OCI-LY1 (cell line): Measurements from ENCODE around the gene TMEM40.

Source experiments
- EZH2 ChIP-seq: fragments of 200-600 bp; sonication (generic), shearing (Covaris generic); IDR thresholded peaks from 2 replicates; pipeline ENCODE4 v1.8.0; 2017; ENCODE audit warnings: borderline replicate concordance, mixed run types, mild to moderate bottlenecking, antibody characterized with exemption, low read length, moderate library complexity, mixed read lengths
- TF ChIP-seq, protein P1 (sequence below): fragments of 200-600 bp; sonication (generic), shearing (Covaris generic); IDR thresholded peaks from 2 replicates; pipeline ENCODE4 v1.5.1; 2017; ENCODE audit warnings: mild to moderate bottlenecking, antibody characterized with exemption, low read length, moderate library complexity, mixed read lengths

GRCh38 chr3:12807601-12808359 is 48.7 kb upstream of the TMEM40 start:
- TF ChIP-seq, protein P1, sequence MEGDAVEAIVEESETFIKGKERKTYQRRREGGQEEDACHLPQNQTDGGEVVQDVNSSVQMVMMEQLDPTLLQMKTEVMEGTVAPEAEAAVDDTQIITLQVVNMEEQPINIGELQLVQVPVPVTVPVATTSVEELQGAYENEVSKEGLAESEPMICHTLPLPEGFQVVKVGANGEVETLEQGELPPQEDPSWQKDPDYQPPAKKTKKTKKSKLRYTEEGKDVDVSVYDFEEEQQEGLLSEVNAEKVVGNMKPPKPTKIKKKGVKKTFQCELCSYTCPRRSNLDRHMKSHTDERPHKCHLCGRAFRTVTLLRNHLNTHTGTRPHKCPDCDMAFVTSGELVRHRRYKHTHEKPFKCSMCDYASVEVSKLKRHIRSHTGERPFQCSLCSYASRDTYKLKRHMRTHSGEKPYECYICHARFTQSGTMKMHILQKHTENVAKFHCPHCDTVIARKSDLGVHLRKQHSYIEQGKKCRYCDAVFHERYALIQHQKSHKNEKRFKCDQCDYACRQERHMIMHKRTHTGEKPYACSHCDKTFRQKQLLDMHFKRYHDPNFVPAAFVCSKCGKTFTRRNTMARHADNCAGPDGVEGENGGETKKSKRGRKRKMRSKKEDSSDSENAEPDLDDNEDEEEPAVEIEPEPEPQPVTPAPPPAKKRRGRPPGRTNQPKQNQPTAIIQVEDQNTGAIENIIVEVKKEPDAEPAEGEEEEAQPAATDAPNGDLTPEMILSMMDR: no peak
- no peak for TF ChIP-seq EZH2
